GM12875 (cell line): Measurements from ENCODE around the gene BTBD6.

Experiments
- H3K4me3 ChIP-seq: one replicate; pipeline ENCODE4 v1.5.1; 2011; ENCODE audit warnings: low read depth, low read length, control low read depth
- CTCF ChIP-seq: IDR thresholded peaks from 2 replicates; pipeline ENCODE4 v1.5.1; 2011; ENCODE audit warnings: low read depth, mild to moderate bottlenecking, control low read depth, inconsistent platforms, low read length, moderate library complexity, borderline replicate concordance; ENCODE audit not compliant: insufficient read depth

Gene BTBD6

GRCh38 chr14:105206873-105207272 is 41.5 kb upstream of the BTBD6 start:
- H3K4me3 ChIP-seq: no peak overlapping the region
- no peak for TF ChIP-seq CTCF

GRCh38 chr14:105207460-105207901 is 40.9 kb upstream of the BTBD6 start:
- H3K4me3 ChIP-seq: no peak overlapping the region

GRCh38 chr14:105207996-105208737 is 40.2 kb upstream of the BTBD6 start:
- no peak for TF ChIP-seq CTCF
- H3K4me3 ChIP-seq: no peak overlapping the region

More at GRCh38 chr14:105207460-105207901, 40.9 kb upstream of the BTBD6 start:
- TF ChIP-seq CTCF: no peak

DNA sequence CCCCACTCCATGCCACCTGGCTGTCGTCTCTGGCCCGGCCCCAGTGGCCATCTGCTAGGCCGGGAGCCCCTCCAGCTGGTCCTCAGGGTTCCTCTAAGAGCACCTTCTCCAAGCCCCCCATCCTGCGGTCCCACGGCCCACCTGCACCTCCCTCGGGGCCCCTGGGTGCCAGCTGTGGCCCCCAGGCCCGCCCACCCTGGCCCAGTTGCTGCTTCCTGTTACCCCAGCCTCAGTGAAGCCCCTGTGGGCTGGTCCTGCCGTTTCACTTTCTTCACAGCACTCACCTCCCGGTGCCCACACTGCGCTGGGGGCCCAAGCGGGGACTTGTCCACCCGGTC is 39.6 kb upstream of the BTBD6 start:
- no peak for TF ChIP-seq CTCF
- no peak overlapping the region for H3K4me3 ChIP-seq

GRCh38 chr14:105209091-105209490 is 39.2 kb upstream of the BTBD6 start:
- TF ChIP-seq CTCF: no peak

DNA sequence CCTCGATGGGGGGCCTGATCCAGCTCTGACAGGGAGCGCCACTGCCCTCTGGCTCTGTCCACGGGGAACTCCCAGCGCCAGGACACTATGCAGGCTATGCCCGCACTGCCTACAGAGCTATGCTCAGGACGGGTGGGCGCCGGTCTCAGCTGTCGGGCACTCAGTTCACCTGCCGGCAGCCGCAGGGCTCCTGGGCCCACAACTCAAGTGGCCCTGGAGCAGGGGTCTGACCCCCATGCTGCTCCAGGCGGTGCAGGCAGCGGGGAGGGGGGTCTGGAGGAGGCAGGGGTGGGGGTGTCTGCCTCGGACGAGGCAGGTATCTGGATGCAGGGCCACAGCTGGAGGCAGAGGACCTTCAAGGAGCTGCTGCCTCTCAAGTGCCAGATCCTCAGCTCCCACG is 38.7 kb upstream of the BTBD6 start:
- no peak for TF ChIP-seq CTCF
- H3K4me3 ChIP-seq: no peak overlapping the region

More at GRCh38 chr14:105209091-105209490, 39.2 kb upstream of the BTBD6 start:
- no peak overlapping the region for H3K4me3 ChIP-seq

DNA sequence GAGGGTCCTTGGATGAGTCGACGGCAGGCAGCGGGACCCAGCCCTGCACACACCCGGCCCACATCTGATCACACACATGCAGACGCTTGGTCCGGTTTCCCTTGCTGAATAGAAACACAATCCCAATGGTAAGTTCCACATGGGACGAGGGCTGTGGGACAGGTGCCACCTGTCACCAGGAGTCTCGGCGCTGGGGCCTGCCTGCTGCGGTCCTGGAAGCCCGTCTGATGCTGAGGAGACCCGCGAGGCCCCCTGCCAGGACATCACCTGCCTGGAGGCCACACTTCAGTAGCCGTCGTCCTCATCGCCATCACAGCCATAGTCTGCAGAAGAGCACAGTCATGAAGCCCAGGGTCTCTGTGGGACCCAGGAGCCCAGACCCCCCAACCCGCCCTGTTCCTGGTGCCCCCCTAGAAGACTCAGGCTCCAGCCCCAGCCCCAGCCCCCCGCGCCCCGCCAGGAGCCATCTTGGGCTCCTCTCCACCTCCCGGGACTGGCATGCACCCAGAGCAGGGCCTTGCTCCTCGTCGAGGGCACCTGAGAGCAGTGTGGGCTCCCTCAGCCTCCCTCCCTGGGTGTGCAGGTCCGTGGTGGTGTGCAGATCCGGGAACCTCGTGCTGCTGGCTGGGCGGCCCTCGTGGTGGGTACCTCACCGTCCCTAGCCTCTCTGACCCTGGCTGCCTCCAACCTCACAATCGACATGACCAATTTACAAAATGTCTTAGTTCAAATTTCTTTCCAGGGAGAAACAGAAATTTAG is 37.9 kb upstream of the BTBD6 start:
- TF ChIP-seq CTCF: no peak
- H3K4me3 ChIP-seq: no peak overlapping the region
